ENCODE measurements around the gene CENPVL2. TPM values are rescaled to one million over a fixed set of nuclear protein-coding genes. Genes with fewer than 3 reads are reported as not detected.
A peak's percentile ranks its signal among the peaks of the same experiment; 100 is the strongest.
"Not testable (repeated sequence)": the region's sequence is repeated elsewhere in the genome, so short reads cannot be mapped to it uniquely, and the experiment has no call there.

CENPVL2 gene
- total RNA-seq, 1 experiment from 2014 or later, result 2.8 TPM

GRCh38 chrX:51728202-51728601 is 45.6 kb upstream of the CENPVL2 start:
- peaks cover 9% of the 10 kb centered on the region for H3K27me3 Mint-ChIP-seq (ENCODE audit: low read depth)
- no peak overlapping the region for H4K91ac ChIP-seq (ENCODE audit: insufficient read length, low read depth, low read length)
- no peaks in the 10 kb centered on the region for H3K79me1 ChIP-seq (ENCODE audit: insufficient read depth, low read depth, low read length, poor library complexity, severe bottlenecking)
- no peak overlapping the region for H2BK20ac ChIP-seq (ENCODE audit: low read depth, low read length, poor library complexity, severe bottlenecking)
- H3K14ac ChIP-seq (ENCODE audit: insufficient read depth, low read length), result no peak overlapping the region
- H2BK12ac ChIP-seq (ENCODE audit: insufficient read length, low read depth, low read length), result no peak overlapping the region
- no peak overlapping the region for H3K4me3 Mint-ChIP-seq
- H3K4me1 Mint-ChIP-seq, result peaks cover 21 to 27% of the 10 kb centered on the region in 2 experiments
- no peaks in the 10 kb centered on the region for H3K79me2 ChIP-seq (ENCODE audit: insufficient read depth, low read length)
- no peak overlapping the region for H3T11ph ChIP-seq (ENCODE audit: low read length)
- no peak overlapping the region for H4K5ac ChIP-seq (ENCODE audit: insufficient read length, low read depth, low read length)
- H2BK120ac ChIP-seq (ENCODE audit: low read depth, low read length, poor library complexity, severe bottlenecking), result no peak overlapping the region
- no peak overlapping the region for H3K9ac ChIP-seq (ENCODE audit: extremely low read depth, insufficient read length, low read length)
- H3K23me2 ChIP-seq (ENCODE audit: insufficient read length, low read depth, low read length, poor library complexity, severe bottlenecking), result no peaks in the 10 kb centered on the region
- no peaks in the 10 kb centered on the region; the same call in 1 of the 2 replicates for H3K27me3 ChIP-seq (ENCODE audit: insufficient read depth, low read length)
- H2BK5ac ChIP-seq (ENCODE audit: insufficient read length, low read length), result no peak overlapping the region
- DNase-seq, result no peak
- no peak overlapping the region for H3K4ac ChIP-seq (ENCODE audit: low read depth, low read length)
- H3K56ac ChIP-seq (ENCODE audit: insufficient read length, low read depth, low read length), result no peak overlapping the region
- no peak for TF ChIP-seq CTCF (conservative IDR thresholded peaks at IDR 0.05)
- H3K23ac ChIP-seq (ENCODE audit: insufficient read length, low read depth, low read length), result no peak overlapping the region
- no peak overlapping the region for H3K27ac Mint-ChIP-seq
- no peak overlapping the region for H3K27ac ChIP-seq (ENCODE audit: insufficient read length, low read depth, low read length)
- peaks cover 0 to 2% (median 1%) of the 10 kb centered on the region in 3 experiments; a peak in 2 of 7 replicates for H3K36me3 Mint-ChIP-seq (ENCODE audit: insufficient read depth in 1 of 3, low read depth in 3 of 3)
- H2AK5ac ChIP-seq (ENCODE audit: insufficient read length, low read length), result no peak overlapping the region
- H2BK15ac ChIP-seq (ENCODE audit: low read depth, low read length), result no peak overlapping the region
- H4K8ac ChIP-seq (replicated peaks; ENCODE audit: insufficient read length, low read depth, low read length), result no peak overlapping the region
- H3K18ac ChIP-seq (ENCODE audit: insufficient read length, low read depth, low read length), result no peak overlapping the region
- H3K4me1 ChIP-seq (ENCODE audit: insufficient read depth, low read length), result no peaks in the 10 kb centered on the region
- H3K9me3 ChIP-seq (ENCODE audit: control insufficient read depth, low read depth, low read length), result no peaks in the 10 kb centered on the region
- H3K9me3 Mint-ChIP-seq, result peaks cover 54 to 56% of the 10 kb centered on the region in 2 experiments
- H2AFZ ChIP-seq (ENCODE audit: low read length), result no peak overlapping the region
- no peaks in the 10 kb centered on the region for H4K20me1 ChIP-seq (ENCODE audit: control insufficient read depth, insufficient read depth, insufficient read length)
- H3K4me2 ChIP-seq (ENCODE audit: insufficient read depth, insufficient read length, low read length), result peak overlapping the region; percentile 47

- not testable (repeated sequence) for H2BK5ac ChIP-seq (ENCODE audit: insufficient read length, low read length); H3K79me2 ChIP-seq (ENCODE audit: insufficient read depth, low read length); H2BK120ac ChIP-seq (ENCODE audit: low read depth, low read length, poor library complexity, severe bottlenecking); H3K9me3 Mint-ChIP-seq; H3K23me2 ChIP-seq (ENCODE audit: insufficient read length, low read depth, low read length, poor library complexity, severe bottlenecking); H2BK15ac ChIP-seq (ENCODE audit: low read depth, low read length); H3K4me1 Mint-ChIP-seq; H3K27me3 Mint-ChIP-seq (ENCODE audit: low read depth); H3K4ac ChIP-seq (ENCODE audit: low read depth, low read length); H3K27me3 ChIP-seq (ENCODE audit: insufficient read depth, low read length); H4K20me1 ChIP-seq (ENCODE audit: control insufficient read depth, insufficient read depth, insufficient read length); H2BK20ac ChIP-seq (ENCODE audit: low read depth, low read length, poor library complexity, severe bottlenecking); H3K9me3 ChIP-seq (ENCODE audit: control insufficient read depth, low read depth, low read length); H3T11ph ChIP-seq (ENCODE audit: low read length); H3K4me2 ChIP-seq (ENCODE audit: insufficient read depth, insufficient read length, low read length); H3K79me1 ChIP-seq (ENCODE audit: insufficient read depth, low read depth, low read length, poor library complexity, severe bottlenecking); H4K91ac ChIP-seq (ENCODE audit: insufficient read length, low read depth, low read length); H3K56ac ChIP-seq (ENCODE audit: insufficient read length, low read depth, low read length); H4K5ac ChIP-seq (ENCODE audit: insufficient read length, low read depth, low read length); H2AFZ ChIP-seq (ENCODE audit: low read length); H3K14ac ChIP-seq (ENCODE audit: insufficient read depth, low read length); H2AK5ac ChIP-seq (ENCODE audit: insufficient read length, low read length); H3K27ac ChIP-seq (ENCODE audit: insufficient read length, low read depth, low read length); DNase-seq; H2BK12ac ChIP-seq (ENCODE audit: insufficient read length, low read depth, low read length); H3K4me3 Mint-ChIP-seq; H3K18ac ChIP-seq (ENCODE audit: insufficient read length, low read depth, low read length); H3K27ac Mint-ChIP-seq; H3K36me3 Mint-ChIP-seq (ENCODE audit: insufficient read depth in 1 of 3, low read depth in 3 of 3); H3K4me1 ChIP-seq (ENCODE audit: insufficient read depth, low read length); H3K9ac ChIP-seq (ENCODE audit: extremely low read depth, insufficient read length, low read length); H4K8ac ChIP-seq (replicated peaks; ENCODE audit: insufficient read length, low read depth, low read length); H3K23ac ChIP-seq (ENCODE audit: insufficient read length, low read depth, low read length)
- no CpG with 5 or more reads among the region's 18 CpGs for WGBS (ENCODE audit: extremely low coverage, insufficient read length, low lambda C conversion rate)
Observed at GRCh38 chrX:51712943-51713647, 30.5 kb upstream of the CENPVL2 start.

Data from H9 (cell line).